ENCODE results near the gene PNPLA7.

GRCh38 chr9:137416563-137417151 is 133.5 kb downstream of the PNPLA7 start:
- TF ChIP-seq, protein P1, sequence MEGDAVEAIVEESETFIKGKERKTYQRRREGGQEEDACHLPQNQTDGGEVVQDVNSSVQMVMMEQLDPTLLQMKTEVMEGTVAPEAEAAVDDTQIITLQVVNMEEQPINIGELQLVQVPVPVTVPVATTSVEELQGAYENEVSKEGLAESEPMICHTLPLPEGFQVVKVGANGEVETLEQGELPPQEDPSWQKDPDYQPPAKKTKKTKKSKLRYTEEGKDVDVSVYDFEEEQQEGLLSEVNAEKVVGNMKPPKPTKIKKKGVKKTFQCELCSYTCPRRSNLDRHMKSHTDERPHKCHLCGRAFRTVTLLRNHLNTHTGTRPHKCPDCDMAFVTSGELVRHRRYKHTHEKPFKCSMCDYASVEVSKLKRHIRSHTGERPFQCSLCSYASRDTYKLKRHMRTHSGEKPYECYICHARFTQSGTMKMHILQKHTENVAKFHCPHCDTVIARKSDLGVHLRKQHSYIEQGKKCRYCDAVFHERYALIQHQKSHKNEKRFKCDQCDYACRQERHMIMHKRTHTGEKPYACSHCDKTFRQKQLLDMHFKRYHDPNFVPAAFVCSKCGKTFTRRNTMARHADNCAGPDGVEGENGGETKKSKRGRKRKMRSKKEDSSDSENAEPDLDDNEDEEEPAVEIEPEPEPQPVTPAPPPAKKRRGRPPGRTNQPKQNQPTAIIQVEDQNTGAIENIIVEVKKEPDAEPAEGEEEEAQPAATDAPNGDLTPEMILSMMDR (IDR thresholded peaks at IDR 0.05) = no peak
- TF ChIP-seq POLR2A (IDR thresholded peaks at IDR 0.05) = no peak

Data from lower leg skin (tissue), 3 donors.